Measurements from ENCODE around the gene MEGF8.

Gene MEGF8

DNA sequence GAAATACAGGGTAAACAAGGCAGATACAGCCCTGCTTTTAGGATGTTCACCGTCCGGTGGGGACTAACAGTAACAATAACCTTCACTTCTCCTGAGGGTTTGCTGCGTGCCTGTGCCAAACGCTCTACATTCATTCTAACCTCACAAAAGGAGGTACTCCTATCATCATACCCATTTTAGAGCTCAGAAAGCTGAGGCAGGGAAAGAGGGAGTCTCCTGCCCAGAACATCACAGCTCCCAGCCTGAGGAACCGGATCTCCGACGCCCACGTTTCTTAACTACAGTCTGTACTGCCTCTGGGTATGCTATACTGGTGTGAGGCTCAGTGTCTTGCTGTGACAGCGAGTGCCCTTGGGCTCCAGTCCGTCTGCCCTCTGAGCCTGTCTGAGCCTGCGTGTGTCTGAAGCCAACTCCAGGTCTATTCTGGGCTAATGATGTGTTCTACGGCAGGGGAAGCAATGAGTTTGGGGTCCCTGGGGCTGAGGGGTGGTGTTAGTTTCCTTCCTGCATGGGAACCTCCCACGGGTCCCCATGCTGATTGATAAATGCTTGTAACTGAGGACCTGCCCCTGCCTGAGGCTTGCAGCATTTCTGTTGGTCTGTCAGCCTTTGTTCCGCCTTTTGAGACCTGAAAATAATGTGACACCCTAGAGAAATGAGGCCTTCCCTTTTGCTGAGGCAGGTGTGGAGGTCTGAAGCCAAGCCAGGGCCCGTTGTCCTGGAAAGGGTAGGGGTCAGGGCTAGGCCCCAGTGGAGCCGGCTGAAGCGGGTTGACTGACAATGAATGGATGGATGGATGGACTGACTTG lies 96.9 kb downstream of the MEGF8 start:
- FAIRE-seq: no peak

DNA sequence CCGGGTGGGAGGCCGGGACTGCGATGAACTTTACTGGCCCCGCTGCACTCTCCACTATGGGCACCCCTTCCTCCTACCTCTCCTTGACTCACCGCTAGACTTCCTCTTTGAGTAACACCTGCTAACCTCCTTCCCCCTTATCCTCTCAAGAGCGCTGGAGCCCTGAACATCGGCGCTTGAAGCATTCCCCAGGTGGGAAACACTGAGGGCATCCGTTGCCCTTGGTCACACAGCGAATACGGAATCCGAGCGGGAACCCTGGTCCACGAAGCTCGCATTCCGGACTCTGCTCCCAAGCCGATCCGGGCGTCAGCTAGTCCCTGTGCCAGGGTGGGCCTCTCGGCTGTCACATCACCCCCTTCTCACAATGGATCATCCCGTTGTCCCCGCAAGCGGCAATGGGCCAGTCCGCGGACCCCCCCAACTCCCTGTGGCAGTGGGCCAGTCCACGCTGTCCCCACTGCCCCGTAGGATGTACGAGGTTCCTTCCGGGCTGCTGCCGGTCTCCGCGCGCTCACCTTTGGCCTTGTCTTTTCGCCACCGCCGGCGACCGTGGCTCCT lies 97.5 kb downstream of the MEGF8 start:
- no peak for FAIRE-seq

DNA sequence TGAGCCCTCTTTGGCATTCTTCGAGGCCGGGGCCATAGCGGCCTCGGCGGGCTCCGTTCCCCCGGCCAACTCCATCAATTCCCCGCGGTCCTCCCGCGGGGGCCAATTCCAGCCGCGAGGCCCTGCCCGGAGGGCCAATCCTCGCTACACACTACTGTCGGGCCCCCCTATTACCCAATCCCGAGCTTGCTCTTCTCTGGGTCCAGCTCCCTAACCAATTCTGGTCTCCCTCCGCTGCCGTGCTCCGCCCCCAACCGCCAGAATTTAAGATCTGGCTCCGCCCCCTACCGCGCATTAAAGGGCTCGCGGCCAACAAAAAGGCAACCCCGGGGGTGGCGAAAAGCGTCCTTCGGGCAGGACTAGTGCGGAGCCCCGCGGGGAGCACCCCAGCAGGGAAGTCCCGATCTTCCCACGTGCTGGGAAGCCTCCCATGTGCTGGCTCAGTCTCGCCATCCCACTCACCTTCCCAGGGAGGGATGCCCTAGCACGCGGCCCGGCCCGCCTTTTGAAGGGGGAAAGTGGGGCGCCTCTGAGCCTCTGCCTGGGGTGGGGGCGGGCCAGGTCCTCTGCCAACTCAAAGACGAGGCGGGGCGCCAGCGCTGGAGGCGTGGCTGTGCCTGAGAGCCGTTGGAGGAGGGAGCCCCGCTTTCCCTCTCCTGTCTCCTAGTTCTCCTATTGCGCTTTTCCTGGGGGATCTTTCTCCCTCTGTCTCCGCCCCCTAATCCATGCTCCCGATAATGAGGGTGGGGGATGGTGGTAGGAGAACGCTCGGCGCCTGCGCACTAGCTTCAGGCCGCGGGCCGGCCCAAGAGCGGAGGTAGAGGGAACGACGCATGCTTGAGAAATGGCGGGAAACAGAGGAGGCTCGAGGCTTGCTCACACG lies 98.3 kb downstream of the MEGF8 start:
- no peak for FAIRE-seq

DNA sequence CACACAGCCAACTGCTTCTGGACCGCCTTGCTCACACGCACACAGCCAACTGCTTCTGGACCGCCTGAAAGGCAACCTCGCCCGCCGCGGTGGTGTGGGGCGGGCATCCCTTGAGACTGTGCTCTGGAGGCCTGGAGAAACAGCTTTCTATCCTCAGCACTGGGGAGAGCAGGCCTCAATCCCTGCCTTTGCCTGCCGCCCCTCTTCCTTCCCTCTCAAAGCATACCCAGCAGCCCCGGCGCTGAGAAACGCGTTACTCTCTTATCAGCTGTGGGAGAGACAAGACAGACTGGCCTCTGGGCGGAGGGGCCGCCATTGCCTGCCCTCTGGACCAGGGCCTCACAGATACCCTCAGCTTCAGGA lies 98.9 kb downstream of the MEGF8 start:
- FAIRE-seq: no peak

DNA sequence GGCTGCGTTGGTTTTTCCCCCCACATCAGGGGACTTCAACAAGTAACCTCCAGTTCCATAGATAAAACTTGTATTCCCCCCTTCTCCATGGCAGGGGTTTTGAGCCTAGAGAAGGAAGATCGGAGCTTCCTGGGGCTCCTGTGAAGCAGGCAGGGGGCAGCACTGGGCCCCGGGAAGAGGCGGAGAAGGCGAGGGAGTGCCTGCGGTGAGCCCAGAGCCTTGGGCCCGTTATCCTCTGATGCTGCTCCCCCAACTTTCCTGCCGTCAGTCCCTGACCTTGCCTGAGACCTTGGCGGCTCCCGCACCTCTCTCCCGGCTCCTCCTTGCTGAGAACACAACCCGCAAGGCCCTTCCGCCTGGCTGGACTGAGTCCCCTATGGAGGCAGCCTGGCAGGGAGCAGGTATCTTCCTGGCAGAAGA lies 99.3 kb downstream of the MEGF8 start:
- no peak for FAIRE-seq

DNA sequence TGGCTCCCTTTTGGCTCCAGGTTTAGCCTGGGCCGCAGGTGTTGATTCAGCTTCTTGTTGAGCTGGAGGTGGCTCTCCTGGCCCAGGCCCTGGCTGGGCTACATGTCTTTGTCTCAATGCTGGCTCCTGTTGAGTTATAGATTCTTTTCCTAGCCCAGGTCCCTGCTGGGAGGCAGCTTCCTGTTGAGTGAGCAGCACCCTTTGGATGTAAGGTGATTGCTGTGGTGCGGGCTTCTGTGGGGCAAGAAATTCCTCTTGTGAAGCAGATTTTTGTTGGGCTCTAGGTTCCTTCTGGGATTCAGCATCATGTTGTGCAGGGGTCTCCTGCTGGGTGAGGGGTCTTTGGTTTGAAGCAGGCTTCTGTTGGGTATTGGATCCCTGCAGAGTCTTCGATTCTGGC lies 101.2 kb downstream of the MEGF8 start:
- no peak for FAIRE-seq

DNA sequence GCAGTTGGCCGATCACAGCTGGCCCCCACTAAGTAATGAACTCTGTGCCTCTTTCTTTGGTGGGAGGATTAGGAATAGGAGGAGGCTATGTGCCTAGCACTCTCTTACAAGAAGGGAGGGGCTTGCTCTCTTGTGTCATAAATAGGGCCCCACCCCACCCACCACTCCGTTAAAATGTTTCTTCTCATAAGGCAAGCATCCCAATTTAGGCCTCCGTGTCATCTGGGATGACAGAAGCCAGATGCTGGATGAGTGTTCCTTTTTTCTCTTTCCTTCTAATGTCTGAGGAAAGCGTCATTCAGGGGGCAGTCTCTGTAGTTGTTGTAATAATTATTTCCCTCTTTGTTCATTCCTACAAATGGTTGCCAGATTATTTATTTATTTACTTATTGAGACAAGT lies 101.9 kb downstream of the MEGF8 start, which contains the start of gene LIPE:
LIPE (minus strand) TSS at position 76 of the 400 bp plus-strand sequence. CDS start 239 bp downstream, outside the sequence.
- no peak for FAIRE-seq

Data from TTC549 (cell line).